Lower leg skin (tissue), 4 donors: ENCODE measurements around the gene CYTH1. TPM values are rescaled to one million over a fixed set of nuclear protein-coding genes. Genes with fewer than 3 reads are reported as not detected.
A peak's percentile ranks its signal among the peaks of the same experiment; 100 is the strongest.

Experiments used
- DNase-seq, 2 donors: peaks; one replicate each; pipeline ENCODE4 v3.0.0-alpha.2; 2019; ENCODE audit warnings: low spot score in 2 of 2
- H3K4me3 ChIP-seq: fragments of 200-600 bp; sonication (generic); 2 replicates; pipeline ENCODE4 v1.5.1; 2017; ENCODE audit warnings: mild to moderate bottlenecking, low read depth; ENCODE audit not compliant: poor library complexity, severe bottlenecking
- POLR2A ChIP-seq, 2 donors: fragments of 450-650 bp; IDR thresholded peaks; one replicate each; pipeline ENCODE4 v1.6.1; 2016 to 2017; ENCODE audit warnings: antibody characterized with exemption in 2 of 2, mild to moderate bottlenecking in 1 of 2, moderate library complexity in 1 of 2
- WGBS, 2 donors: methylation state at CpG; one replicate each; pipeline ENCODE4 v1.1.5; 2018; 5-methylcytosine and 5-hydroxymethylcytosine counted together
- intact Hi-C: fragments of 100-400 bp; cut with DNase I; formaldehyde crosslinking; loops from one replicate; pipeline ENCODE4 v1.15.0; 2023; ENCODE audit warnings: low total_unique reads
- total RNA-seq, 4 donors: library from RNA; depleted of rRNA; stranded (reverse); fragments of >200 nt; gene quantifications; one replicate each; pipeline ENCODE4 v1.1.0, GENCODE V29; 2016
- TF ChIP-seq, protein P1 (sequence below), 3 donors: fragments of 450-650 bp; IDR thresholded peaks; one replicate each; pipeline ENCODE4 v1.5.1; 2016; ENCODE audit warnings: antibody characterized with exemption in 3 of 3, mild to moderate bottlenecking in 3 of 3, moderate library complexity in 2 of 3

The CYTH1 gene
- total RNA-seq, 4 donors from 2014 or later, result 53.7 to 79.4 (median 63.9) TPM

DNA sequence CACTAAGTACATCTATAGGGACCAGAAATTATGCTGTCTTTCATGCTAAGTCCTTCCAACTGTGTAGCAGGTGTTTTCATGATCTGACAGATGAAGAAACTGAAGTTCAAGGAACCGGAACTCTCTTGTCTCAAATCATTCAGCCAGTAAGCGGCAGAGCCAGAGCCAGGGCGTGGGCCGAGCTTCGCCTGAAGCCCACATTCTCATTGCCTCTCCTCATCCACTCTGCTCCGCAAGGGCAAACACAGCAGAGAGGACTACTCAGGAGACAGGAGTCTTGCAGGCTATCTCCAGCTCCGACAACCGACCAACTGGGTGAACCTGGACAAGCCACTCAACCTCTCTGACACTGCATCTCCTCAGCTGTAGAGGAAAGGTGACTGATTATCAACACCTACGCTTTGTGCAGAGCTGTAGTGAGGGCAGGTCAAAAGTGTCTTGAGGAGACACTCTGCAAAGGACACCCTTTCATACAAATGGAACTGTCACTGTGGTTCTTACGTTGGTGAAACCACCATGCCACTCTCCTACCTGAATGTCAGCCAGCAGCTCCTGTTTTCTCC, 72.9 kb downstream of the CYTH1 start:
- no peak overlapping the region for H3K4me3 ChIP-seq
- intact Hi-C loops, result loop anchor here (10.0 kb wide), 1 partner anchor 214 kb away; no protein-coding TSS in a partner anchor
- TF ChIP-seq, protein P1, sequence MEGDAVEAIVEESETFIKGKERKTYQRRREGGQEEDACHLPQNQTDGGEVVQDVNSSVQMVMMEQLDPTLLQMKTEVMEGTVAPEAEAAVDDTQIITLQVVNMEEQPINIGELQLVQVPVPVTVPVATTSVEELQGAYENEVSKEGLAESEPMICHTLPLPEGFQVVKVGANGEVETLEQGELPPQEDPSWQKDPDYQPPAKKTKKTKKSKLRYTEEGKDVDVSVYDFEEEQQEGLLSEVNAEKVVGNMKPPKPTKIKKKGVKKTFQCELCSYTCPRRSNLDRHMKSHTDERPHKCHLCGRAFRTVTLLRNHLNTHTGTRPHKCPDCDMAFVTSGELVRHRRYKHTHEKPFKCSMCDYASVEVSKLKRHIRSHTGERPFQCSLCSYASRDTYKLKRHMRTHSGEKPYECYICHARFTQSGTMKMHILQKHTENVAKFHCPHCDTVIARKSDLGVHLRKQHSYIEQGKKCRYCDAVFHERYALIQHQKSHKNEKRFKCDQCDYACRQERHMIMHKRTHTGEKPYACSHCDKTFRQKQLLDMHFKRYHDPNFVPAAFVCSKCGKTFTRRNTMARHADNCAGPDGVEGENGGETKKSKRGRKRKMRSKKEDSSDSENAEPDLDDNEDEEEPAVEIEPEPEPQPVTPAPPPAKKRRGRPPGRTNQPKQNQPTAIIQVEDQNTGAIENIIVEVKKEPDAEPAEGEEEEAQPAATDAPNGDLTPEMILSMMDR (IDR thresholded peaks at IDR 0.05), result no peak
- TF ChIP-seq POLR2A (IDR thresholded peaks at IDR 0.05), result no peak
- DNase-seq, result no peak
- WGBS, 2 donors, result 86 to 89% methylated on average over 10 of the region's 10 CpGs

DNA sequence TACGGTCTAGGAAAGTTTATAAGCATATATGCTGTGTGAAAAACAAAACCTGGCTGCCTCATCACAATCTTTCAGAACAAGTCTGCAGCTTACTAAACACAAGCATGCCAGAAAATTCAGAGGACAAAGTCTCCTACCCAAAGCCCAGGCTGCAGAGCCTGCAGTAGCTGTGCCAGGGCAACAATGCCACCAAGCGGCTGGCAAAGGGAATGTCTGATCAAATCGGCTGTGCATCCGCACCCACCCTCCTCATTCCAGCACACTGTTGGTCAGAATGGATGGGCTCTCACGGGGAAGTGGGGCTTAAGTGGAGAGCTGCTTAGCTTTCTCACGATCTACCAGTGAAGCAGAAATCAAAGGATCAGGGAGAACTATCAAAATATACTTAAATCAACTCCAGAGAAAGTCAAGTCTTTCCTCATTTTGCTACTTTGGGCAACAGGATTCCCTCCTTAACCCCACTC, 73.5 kb downstream of the CYTH1 start:
- DNase-seq, result peak; percentile 50 to 92
- WGBS, 2 donors, result 13 to 17% methylated on average over 6 of the region's 6 CpGs
- intact Hi-C loops, result loop anchor here (10.0 kb wide), 1 partner anchor 214 kb away; no protein-coding TSS in a partner anchor
- no peak overlapping the region for H3K4me3 ChIP-seq
- no peak for TF ChIP-seq POLR2A (IDR thresholded peaks at IDR 0.05)
- TF ChIP-seq, protein P1 (IDR thresholded peaks at IDR 0.05), result peak in 1 of 3 donors; percentile 86

DNA sequence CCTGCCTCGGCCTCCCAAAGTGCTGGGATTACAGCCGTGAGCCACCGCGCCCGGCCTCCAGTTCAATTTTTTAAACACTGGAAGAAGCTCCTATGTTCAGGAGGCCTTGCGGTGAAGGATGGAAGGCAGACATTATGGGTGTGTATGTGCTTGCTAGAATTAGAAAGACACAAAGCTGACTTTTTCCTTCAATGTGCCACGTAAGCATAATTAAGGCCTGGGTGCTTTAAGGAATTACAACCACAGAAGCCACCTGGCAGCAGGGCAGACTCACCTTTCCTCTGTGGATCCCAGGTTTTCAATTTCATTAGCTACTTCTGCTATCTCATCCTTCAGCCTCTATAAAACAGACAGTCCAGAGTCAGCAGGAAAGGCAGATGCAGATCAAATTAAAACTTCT, 74.2 kb downstream of the CYTH1 start:
- no peak for TF ChIP-seq POLR2A (IDR thresholded peaks at IDR 0.05)
- TF ChIP-seq, protein P1 (IDR thresholded peaks at IDR 0.05), result no peak
- no peak overlapping the region for H3K4me3 ChIP-seq
- intact Hi-C loops, result loop anchor here (10.0 kb wide), 1 partner anchor 213 kb away; no protein-coding TSS in a partner anchor
- no peak for DNase-seq
- WGBS, 2 donors, result 93 to 94% methylated on average over 7 of the region's 7 CpGs

DNA sequence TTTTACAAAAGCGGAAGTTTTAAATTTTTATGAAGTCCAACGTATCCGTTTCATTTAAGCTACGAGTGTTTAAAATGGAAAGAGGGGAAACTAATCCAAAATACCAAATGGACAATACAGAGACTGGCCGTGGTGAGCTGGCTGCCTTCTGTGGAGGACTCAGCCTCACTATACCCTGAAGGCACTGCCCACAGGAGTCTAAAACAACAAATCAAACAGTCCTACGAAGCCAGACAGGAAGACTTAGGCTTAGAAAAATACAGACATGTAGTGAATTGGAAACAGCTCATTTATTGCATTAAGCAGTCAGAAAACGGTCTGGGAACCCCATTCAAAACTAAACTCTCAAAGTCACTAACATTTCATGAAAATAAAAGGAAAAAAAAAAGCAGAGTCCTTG, 75.1 kb downstream of the CYTH1 start:
- intact Hi-C loops, result loop anchor here (10.0 kb wide), 1 partner anchor 212 kb away; no protein-coding TSS in a partner anchor
- 79 to 83% methylated on average over 7 of the region's 7 CpGs for WGBS, 2 donors
- no peak overlapping the region for H3K4me3 ChIP-seq
- no peak for DNase-seq
- no peak for TF ChIP-seq POLR2A (IDR thresholded peaks at IDR 0.05)
- TF ChIP-seq, protein P1 (IDR thresholded peaks at IDR 0.05), result no peak

DNA sequence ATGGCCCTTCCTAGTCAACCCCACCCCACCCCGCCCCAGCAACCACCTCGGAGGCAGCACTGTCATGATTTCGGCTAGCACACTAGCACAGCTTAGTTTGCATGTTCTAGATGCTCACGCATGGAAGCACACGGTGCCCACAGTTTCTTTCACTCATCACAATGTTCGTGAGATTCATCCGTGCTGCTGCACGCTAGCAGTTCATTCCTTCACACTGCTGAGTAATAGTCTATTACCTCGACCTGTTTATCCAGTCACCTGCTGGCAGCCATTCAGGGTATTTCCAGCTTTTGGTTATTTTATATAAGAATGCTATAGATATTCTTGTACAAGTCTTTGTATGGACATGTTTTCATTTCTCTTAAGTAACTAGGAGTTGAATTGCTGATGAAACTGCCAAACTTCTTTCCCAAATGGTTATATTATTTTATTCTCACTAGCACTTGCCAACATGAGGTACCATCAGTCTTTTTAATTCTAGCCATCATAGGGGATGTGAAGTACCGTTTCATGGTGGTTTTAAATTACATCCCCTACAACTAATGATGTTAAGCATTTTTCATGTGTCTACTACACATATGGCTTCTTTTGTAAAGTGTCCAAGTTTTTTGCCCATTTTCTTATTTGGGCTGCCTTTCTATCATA, 75.7 kb downstream of the CYTH1 start:
- peak; percentile 36 to 74 for DNase-seq
- TF ChIP-seq POLR2A (IDR thresholded peaks at IDR 0.05), result no peak
- TF ChIP-seq, protein P1 (IDR thresholded peaks at IDR 0.05), result no peak
- H3K4me3 ChIP-seq, result no peak overlapping the region
- intact Hi-C loops, result loop anchor here (10.0 kb wide), 1 partner anchor 212 kb away; no protein-coding TSS in a partner anchor
- 61 to 65% methylated on average over 10 of the region's 10 CpGs for WGBS, 2 donors
